ENCODE data around the gene SLC39A5. TPM values are rescaled to one million over a fixed set of nuclear protein-coding genes. Genes with fewer than 3 reads are reported as not detected.
A peak's percentile ranks its signal among the peaks of the same experiment; 100 is the strongest.

The SLC39A5 gene
- total RNA-seq, 1 donor from 2014 or later = 0.61 TPM

GRCh38 chr12:56224102-56224701 lies 5.6 kb upstream of the SLC39A5 start, which contains the start of gene NABP2:
Gene NABP2, plus strand, starts transcription at chr12:56224342. Its CDS starts 515 bp downstream, at chr12:56224857.
- H3K4me1 Mint-ChIP-seq (ENCODE audit: low read depth, unreplicated experiment) = peaks cover 13% of the 10 kb centered on the region
- H3K9me3 Mint-ChIP-seq (ENCODE audit: unreplicated experiment) = peaks cover 6% of the 10 kb centered on the region
- peak; percentile 83 for TF ChIP-seq CTCF (IDR thresholded peaks at IDR 0.05; ENCODE audit: partially characterized antibody, unreplicated experiment)
- H3K4me3 Mint-ChIP-seq (ENCODE audit: unreplicated experiment) = peak within 1 kb of the TSS; percentile 75
- H3K27ac Mint-ChIP-seq (ENCODE audit: unreplicated experiment) = peak within 1 kb of the TSS; percentile 52
- H3K27me3 Mint-ChIP-seq (ENCODE audit: unreplicated experiment) = peaks cover 5% of the 10 kb centered on the region
- peak; percentile 98 for DNase-seq
- no peaks in the 10 kb centered on the region for H3K36me3 Mint-ChIP-seq (ENCODE audit: unreplicated experiment)

- Mint-ChIP-seq H3K4me1 (ENCODE audit: low read depth, unreplicated experiment) (peaks cover 13% of the 10 kb centered on the region), H3K4me3 (ENCODE audit: unreplicated experiment) (peak overlapping the region; percentile 75), H3K27me3 (ENCODE audit: unreplicated experiment) (peaks cover 5% of the 10 kb centered on the region), H3K9me3 (ENCODE audit: unreplicated experiment) (peaks cover 6% of the 10 kb centered on the region), H3K27ac (ENCODE audit: unreplicated experiment) (peak overlapping the region; percentile 52), H3K36me3 (ENCODE audit: unreplicated experiment) (no peaks in the 10 kb centered on the region)
- no peak for DNase-seq
- TF ChIP-seq CTCF (IDR thresholded peaks at IDR 0.05; ENCODE audit: partially characterized antibody, unreplicated experiment) = no peak
These were observed 4.9 kb upstream of the SLC39A5 start for GRCh38 chr12:56224954-56225353.

GRCh38 chr12:56229082-56229481 lies 769 bp upstream of the SLC39A5 start:
- no peak overlapping the region for H3K4me3 Mint-ChIP-seq (ENCODE audit: unreplicated experiment)
- no peaks in the 10 kb centered on the region for H3K9me3 Mint-ChIP-seq (ENCODE audit: unreplicated experiment)
- no peak for DNase-seq
- H3K27me3 Mint-ChIP-seq (ENCODE audit: unreplicated experiment) = peaks cover 1% of the 10 kb centered on the region
- no peaks in the 10 kb centered on the region for H3K36me3 Mint-ChIP-seq (ENCODE audit: unreplicated experiment)
- H3K4me1 Mint-ChIP-seq (ENCODE audit: low read depth, unreplicated experiment) = peaks cover 3% of the 10 kb centered on the region
- H3K27ac Mint-ChIP-seq (ENCODE audit: unreplicated experiment) = no peak overlapping the region
- TF ChIP-seq CTCF (IDR thresholded peaks at IDR 0.05; ENCODE audit: partially characterized antibody, unreplicated experiment) = no peak

- no peak for TF ChIP-seq CTCF (IDR thresholded peaks at IDR 0.05; ENCODE audit: partially characterized antibody, unreplicated experiment)
- no peak overlapping the region for H3K4me3 Mint-ChIP-seq (ENCODE audit: unreplicated experiment)
- no peaks in the 10 kb centered on the region for H3K36me3 Mint-ChIP-seq (ENCODE audit: unreplicated experiment)
- no peak overlapping the region for H3K27ac Mint-ChIP-seq (ENCODE audit: unreplicated experiment)
- no peaks in the 10 kb centered on the region for H3K4me1 Mint-ChIP-seq (ENCODE audit: low read depth, unreplicated experiment)
- H3K27me3 Mint-ChIP-seq (ENCODE audit: unreplicated experiment) = no peaks in the 10 kb centered on the region
- no peaks in the 10 kb centered on the region for H3K9me3 Mint-ChIP-seq (ENCODE audit: unreplicated experiment)
- no peak for DNase-seq
These were observed 757 bp downstream of the SLC39A5 start for GRCh38 chr12:56230432-56231183.

GRCh38 chr12:56231184-56231582 lies 1.3 kb downstream of the SLC39A5 start:
- H3K4me3 Mint-ChIP-seq (ENCODE audit: unreplicated experiment) = no peak overlapping the region
- no peak for TF ChIP-seq CTCF (IDR thresholded peaks at IDR 0.05; ENCODE audit: partially characterized antibody, unreplicated experiment)
- H3K27ac Mint-ChIP-seq (ENCODE audit: unreplicated experiment) = no peak overlapping the region
- no peak for DNase-seq
- no peaks in the 10 kb centered on the region for H3K36me3 Mint-ChIP-seq (ENCODE audit: unreplicated experiment)
- H3K27me3 Mint-ChIP-seq (ENCODE audit: unreplicated experiment) = no peaks in the 10 kb centered on the region
- H3K9me3 Mint-ChIP-seq (ENCODE audit: unreplicated experiment) = no peaks in the 10 kb centered on the region
- H3K4me1 Mint-ChIP-seq (ENCODE audit: low read depth, unreplicated experiment) = no peaks in the 10 kb centered on the region
